ENCODE data around the gene DCTN3. TPM values are rescaled to one million over a fixed set of nuclear protein-coding genes. Genes with fewer than 3 reads are reported as not detected.

The DCTN3 gene
- total RNA-seq, 1 donor, result 84.0 TPM

DNA sequence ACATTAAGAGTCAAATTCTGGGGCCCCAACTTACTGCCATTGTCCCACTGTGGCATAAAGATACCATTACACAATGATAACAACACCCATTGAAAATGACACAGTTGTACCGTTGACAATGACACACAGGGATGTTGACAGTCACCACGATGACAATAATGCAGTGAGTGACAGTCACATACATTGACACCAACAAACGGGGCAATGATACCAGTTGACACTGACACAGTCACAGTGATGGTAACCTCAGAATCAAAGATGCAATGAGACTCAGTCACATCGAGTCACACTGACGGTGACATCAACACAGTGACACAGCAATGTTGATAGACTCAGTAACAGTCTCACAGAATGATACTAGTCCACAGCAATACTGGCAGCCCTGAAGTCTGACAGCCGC is 47.7 kb downstream of the DCTN3 start:
- H3K27ac ChIP-seq (ENCODE audit: low read depth, low read length), result no peak overlapping the region
- no peaks in the 10 kb centered on the region for H3K9me3 ChIP-seq (ENCODE audit: low read depth, low read length)
- no peaks in the 10 kb centered on the region for H3K4me1 ChIP-seq (ENCODE audit: insufficient read depth, low read length)
- no peaks in the 10 kb centered on the region for H3K36me3 ChIP-seq (ENCODE audit: insufficient read depth, low read length)
- no peak overlapping the region for H3K4me2 ChIP-seq (ENCODE audit: insufficient read depth, low read length)
- H2AFZ ChIP-seq (ENCODE audit: low read length), result no peak overlapping the region
- H3K79me2 ChIP-seq (ENCODE audit: insufficient read depth, low read length), result no peaks in the 10 kb centered on the region
- H3K4me3 ChIP-seq (ENCODE audit: insufficient read depth, low read length), result no peak overlapping the region
- peaks cover 26% of the 10 kb centered on the region for H3K27me3 ChIP-seq (ENCODE audit: insufficient read depth, low read length)
- TF ChIP-seq, protein P1, sequence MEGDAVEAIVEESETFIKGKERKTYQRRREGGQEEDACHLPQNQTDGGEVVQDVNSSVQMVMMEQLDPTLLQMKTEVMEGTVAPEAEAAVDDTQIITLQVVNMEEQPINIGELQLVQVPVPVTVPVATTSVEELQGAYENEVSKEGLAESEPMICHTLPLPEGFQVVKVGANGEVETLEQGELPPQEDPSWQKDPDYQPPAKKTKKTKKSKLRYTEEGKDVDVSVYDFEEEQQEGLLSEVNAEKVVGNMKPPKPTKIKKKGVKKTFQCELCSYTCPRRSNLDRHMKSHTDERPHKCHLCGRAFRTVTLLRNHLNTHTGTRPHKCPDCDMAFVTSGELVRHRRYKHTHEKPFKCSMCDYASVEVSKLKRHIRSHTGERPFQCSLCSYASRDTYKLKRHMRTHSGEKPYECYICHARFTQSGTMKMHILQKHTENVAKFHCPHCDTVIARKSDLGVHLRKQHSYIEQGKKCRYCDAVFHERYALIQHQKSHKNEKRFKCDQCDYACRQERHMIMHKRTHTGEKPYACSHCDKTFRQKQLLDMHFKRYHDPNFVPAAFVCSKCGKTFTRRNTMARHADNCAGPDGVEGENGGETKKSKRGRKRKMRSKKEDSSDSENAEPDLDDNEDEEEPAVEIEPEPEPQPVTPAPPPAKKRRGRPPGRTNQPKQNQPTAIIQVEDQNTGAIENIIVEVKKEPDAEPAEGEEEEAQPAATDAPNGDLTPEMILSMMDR (IDR thresholded peaks at IDR 0.05; ENCODE audit: extremely low read depth, low read depth, low read length), result no peak
- H4K20me1 ChIP-seq (ENCODE audit: insufficient read depth, low read length), result no peaks in the 10 kb centered on the region
- no peak for DNase-seq (ENCODE audit: insufficient read length, low spot score, missing footprints)

DNA sequence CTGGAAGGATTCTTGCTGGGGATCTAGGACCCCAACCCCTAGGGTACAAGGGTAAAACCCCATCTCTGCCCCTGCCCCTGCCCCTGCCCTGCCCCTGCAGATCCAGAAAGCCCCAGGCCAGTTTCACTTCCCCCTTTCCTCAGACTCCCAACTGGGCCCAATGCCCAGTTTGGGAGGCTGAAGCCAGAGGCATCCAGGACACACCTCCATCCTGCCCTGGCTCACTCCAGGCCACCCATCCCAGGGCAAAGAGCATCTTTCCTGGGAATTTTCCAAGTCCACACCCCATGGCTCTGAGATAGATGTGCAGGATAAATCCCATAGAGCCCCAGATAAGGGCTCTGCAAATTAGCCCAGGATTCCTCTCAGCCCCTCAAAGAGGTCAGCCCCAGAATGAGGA is 48.2 kb downstream of the DCTN3 start:
- H4K20me1 ChIP-seq (ENCODE audit: insufficient read depth, low read length), result no peaks in the 10 kb centered on the region
- TF ChIP-seq, protein P1 (IDR thresholded peaks at IDR 0.05; ENCODE audit: extremely low read depth, low read depth, low read length), result no peak
- no peak overlapping the region for H3K4me3 ChIP-seq (ENCODE audit: insufficient read depth, low read length)
- H3K27me3 ChIP-seq (ENCODE audit: insufficient read depth, low read length), result peaks cover 22% of the 10 kb centered on the region
- H3K27ac ChIP-seq (ENCODE audit: low read depth, low read length), result no peak overlapping the region
- H3K9me3 ChIP-seq (ENCODE audit: low read depth, low read length), result no peaks in the 10 kb centered on the region
- no peaks in the 10 kb centered on the region for H3K4me1 ChIP-seq (ENCODE audit: insufficient read depth, low read length)
- DNase-seq (ENCODE audit: insufficient read length, low spot score, missing footprints), result no peak
- H3K79me2 ChIP-seq (ENCODE audit: insufficient read depth, low read length), result no peaks in the 10 kb centered on the region
- H3K4me2 ChIP-seq (ENCODE audit: insufficient read depth, low read length), result no peak overlapping the region
- no peak overlapping the region for H2AFZ ChIP-seq (ENCODE audit: low read length)
- H3K36me3 ChIP-seq (ENCODE audit: insufficient read depth, low read length), result no peaks in the 10 kb centered on the region

- TF ChIP-seq, protein P1 (IDR thresholded peaks at IDR 0.05; ENCODE audit: extremely low read depth, low read depth, low read length), result no peak
These were observed 48.8 kb downstream of the DCTN3 start for GRCh38 chr9:34571481-34571810.

GRCh38 chr9:34570809-34571480 is 49.4 kb downstream of the DCTN3 start:
- TF ChIP-seq, protein P1 (IDR thresholded peaks at IDR 0.05; ENCODE audit: extremely low read depth, low read depth, low read length), result no peak
- H2AFZ ChIP-seq (ENCODE audit: low read length), result no peak overlapping the region
- no peak overlapping the region for H3K4me2 ChIP-seq (ENCODE audit: insufficient read depth, low read length)
- no peak overlapping the region for H3K4me3 ChIP-seq (ENCODE audit: insufficient read depth, low read length)
- H4K20me1 ChIP-seq (ENCODE audit: insufficient read depth, low read length), result no peaks in the 10 kb centered on the region
- no peaks in the 10 kb centered on the region for H3K9me3 ChIP-seq (ENCODE audit: low read depth, low read length)
- no peak overlapping the region for H3K27ac ChIP-seq (ENCODE audit: low read depth, low read length)
- H3K27me3 ChIP-seq (ENCODE audit: insufficient read depth, low read length), result peaks cover 11% of the 10 kb centered on the region
- H3K79me2 ChIP-seq (ENCODE audit: insufficient read depth, low read length), result no peaks in the 10 kb centered on the region
- H3K36me3 ChIP-seq (ENCODE audit: insufficient read depth, low read length), result no peaks in the 10 kb centered on the region
- DNase-seq (ENCODE audit: insufficient read length, low spot score, missing footprints), result no peak
- H3K4me1 ChIP-seq (ENCODE audit: insufficient read depth, low read length), result no peaks in the 10 kb centered on the region

More at GRCh38 chr9:34571481-34571810, 48.8 kb downstream of the DCTN3 start:
- Histone ChIP-seq H3K4me3 (ENCODE audit: insufficient read depth, low read length) (no peak overlapping the region), H3K4me1 (ENCODE audit: insufficient read depth, low read length) (no peaks in the 10 kb centered on the region), H3K27ac (ENCODE audit: low read depth, low read length) (no peak overlapping the region), H3K4me2 (ENCODE audit: insufficient read depth, low read length) (no peak overlapping the region), H3K27me3 (ENCODE audit: insufficient read depth, low read length) (peaks cover 16% of the 10 kb centered on the region), H2AFZ (ENCODE audit: low read length) (no peak overlapping the region), H4K20me1 (ENCODE audit: insufficient read depth, low read length) (no peaks in the 10 kb centered on the region), H3K79me2 (ENCODE audit: insufficient read depth, low read length) (no peaks in the 10 kb centered on the region), H3K9me3 (ENCODE audit: low read depth, low read length) (no peaks in the 10 kb centered on the region), H3K36me3 (ENCODE audit: insufficient read depth, low read length) (no peaks in the 10 kb centered on the region)
- no peak for DNase-seq (ENCODE audit: insufficient read length, low spot score, missing footprints)
